Measurements from ENCODE around the gene GDPD3.
A peak's percentile ranks its signal among the peaks of the same experiment; 100 is the strongest.

The GDPD3 gene

GRCh38 chr16:30075503-30076275 is 37.6 kb downstream of the GDPD3 start, which contains the start of gene PPP4C:
PPP4C (plus strand) TSS chr16:30075994; CDS start chr16:30076378, 384 bp downstream.
- peak; percentile 64 for DNase-seq

- DNase-seq: no peak
Observed at GRCh38 chr16:30070490-30070889, 42.8 kb downstream of the GDPD3 start.

- DNase-seq: no peak
Observed at GRCh38 chr16:30069611-30070462, 43.5 kb downstream of the GDPD3 start.

- DNase-seq: no peak
Observed at GRCh38 chr16:30068750-30069610, 44.4 kb downstream of the GDPD3 start.

GRCh38 chr16:30068333-30068732 is 45.0 kb downstream of the GDPD3 start:
- no peak for DNase-seq

- DNase-seq: no peak
Observed at GRCh38 chr16:30067584-30067916, 45.8 kb downstream of the GDPD3 start.

GRCh38 chr16:30066761-30067583 is 46.4 kb downstream of the GDPD3 start:
- no peak for DNase-seq

GRCh38 chr16:30065943-30066760 is 47.2 kb downstream of the GDPD3 start:
- DNase-seq: no peak

GRCh38 chr16:30065102-30065942 is 48.0 kb downstream of the GDPD3 start, which contains the start of gene ALDOA:
ALDOA (plus strand) TSS chr16:30065760; CDS start chr16:30066898, 1,138 bp downstream.
- peak; percentile 88 for DNase-seq

- DNase-seq: no peak
Observed at GRCh38 chr16:30064729-30065101, 48.6 kb downstream of the GDPD3 start.

- peak; percentile 63 for DNase-seq
Observed at GRCh38 chr16:30063893-30064728, 49.2 kb downstream of the GDPD3 start.

- DNase-seq: no peak
Observed at GRCh38 chr16:30063278-30063892, 50.0 kb downstream of the GDPD3 start.

- DNase-seq: peak; percentile 57
Observed at GRCh38 chr16:30060836-30061554, 52.3 kb downstream of the GDPD3 start.

GRCh38 chr16:30060346-30060745 is 53.0 kb downstream of the GDPD3 start:
- peak; percentile 57 for DNase-seq

- DNase-seq: no peak
Observed at GRCh38 chr16:30054959-30055553, 58.3 kb downstream of the GDPD3 start.

Data from NCI-H524 treated with DMSO at 0.1 percent for 48 hours (cell line).